IMR-90 (cell line): ENCODE results near the gene AKAP9. TPM values are rescaled to one million over a fixed set of nuclear protein-coding genes. Genes with fewer than 3 reads are reported as not detected.

Experiments
- ATAC-seq: fragments of 200-7000 bp; cut with Tn5 transposase; 2 replicates; pipeline ENCODE4 v1.9.1; 2020; ENCODE audit warnings: low read depth, mild to moderate bottlenecking, moderate library complexity
- BruUV-seq: library from RNA; stranded (reverse); fragments of 400-500 nt; replicated peaks from 2 replicates; lab custom pipeline; 2021; lab: Mats Ljungman, UMichigan
- CTCF ChIA-PET: fragments of 300-600 bp; formaldehyde crosslinking; extraction: SDS; loops from one replicate; lab custom pipeline; 2021; ENCODE audit warnings: antibody characterized with exemption; lab: Yijun Ruan, JAX
- POLR2A ChIA-PET: fragments of 300-600 bp; sonication (Branson Sonifier 250); formaldehyde crosslinking; loops from one replicate; lab custom pipeline; 2022; ENCODE audit warnings: antibody characterized with exemption; ENCODE audit not compliant: unreplicated experiment; lab: Charles Lee
- DNase-seq: peaks from one replicate; pipeline ENCODE4 v3.0.0; 2013
- H2AFZ ChIP-seq: replicated peaks from 2 replicates; pipeline ENCODE3; 2013; ENCODE audit warnings: low read length, mild to moderate bottlenecking; ENCODE audit not compliant: poor library complexity
- H2AK5ac ChIP-seq: 2 replicates; pipeline ENCODE4 v1.6.1; 2013; ENCODE audit warnings: low read depth, low read length, inconsistent platforms
- H2AK9ac ChIP-seq: replicated peaks from 2 replicates; pipeline ENCODE3; 2013; ENCODE audit warnings: mild to moderate bottlenecking, low read depth, low read length, moderate library complexity; ENCODE audit not compliant: poor library complexity
- H2BK120ac ChIP-seq: 2 replicates; pipeline ENCODE4 v1.6.1; 2013; ENCODE audit warnings: low read depth, low read length, inconsistent platforms
- H2BK15ac ChIP-seq: 3 replicates; pipeline ENCODE4 v1.6.1; 2013; ENCODE audit warnings: low read depth, low read length, inconsistent platforms
- H2BK20ac ChIP-seq: 2 replicates; pipeline ENCODE4 v1.6.1; 2013; ENCODE audit warnings: low read depth, mild to moderate bottlenecking, inconsistent platforms, low read length, moderate library complexity
- H2BK5ac ChIP-seq: 2 replicates; pipeline ENCODE4 v1.6.1; 2013; ENCODE audit warnings: mild to moderate bottlenecking, low read depth, low read length, inconsistent platforms; ENCODE audit not compliant: poor library complexity, severe bottlenecking
- H3K14ac ChIP-seq: replicated peaks from 2 replicates; pipeline ENCODE4 v1.6.1; 2013; ENCODE audit warnings: low read depth, low read length, inconsistent platforms
- H3K18ac ChIP-seq: 2 replicates; pipeline ENCODE4 v1.6.1; 2013; ENCODE audit warnings: low read depth, low read length, control low read depth
- H3K23ac ChIP-seq: 2 replicates; pipeline ENCODE4 v1.6.1; 2013; ENCODE audit warnings: low read depth, low read length, inconsistent platforms
- H3K27ac ChIP-seq: 2 replicates; pipeline ENCODE4 v1.5.1; 2013; ENCODE audit warnings: mild to moderate bottlenecking, control low read depth, low read length; ENCODE audit not compliant: insufficient read depth
- H3K27me3 ChIP-seq: 2 replicates; pipeline ENCODE4 v1.6.1; 2013; ENCODE audit warnings: low read length; ENCODE audit not compliant: control insufficient read depth, insufficient read depth
- H3K36me3 ChIP-seq: 2 replicates; pipeline ENCODE4 v1.6.1; 2013; ENCODE audit warnings: low read length, mixed read lengths; ENCODE audit not compliant: control insufficient read depth, insufficient read depth
- H3K4ac ChIP-seq: 2 replicates; pipeline ENCODE4 v1.6.1; 2013; ENCODE audit warnings: low read depth, low read length, inconsistent platforms
- H3K4me1 ChIP-seq: 2 replicates; pipeline ENCODE4 v1.6.1; 2013; ENCODE audit warnings: low read length, mixed read lengths; ENCODE audit not compliant: control insufficient read depth, insufficient read depth
- H3K4me2 ChIP-seq: 2 replicates; pipeline ENCODE4 v1.6.1; 2013; ENCODE audit warnings: low read depth, mild to moderate bottlenecking, control low read depth, low read length, moderate library complexity
- H3K4me3 ChIP-seq: 2 replicates; pipeline ENCODE4 v1.5.1; 2013; ENCODE audit warnings: low read depth, mild to moderate bottlenecking, control low read depth, low read length, moderate library complexity; ENCODE audit not compliant: insufficient read depth
- H3K56ac ChIP-seq: 2 replicates; pipeline ENCODE4 v1.6.1; 2013; ENCODE audit warnings: low read length, inconsistent platforms; ENCODE audit not compliant: insufficient read depth; ENCODE audit errors: extremely low read depth
- H3K79me1 ChIP-seq, 2 experiments: 2 replicates each; pipeline ENCODE4 v1.6.1; 2013; ENCODE audit warnings: low read length in 2 of 2, inconsistent platforms in 1 of 2, low read depth in 1 of 2
- H3K9ac ChIP-seq: 2 replicates; pipeline ENCODE4 v1.6.1; 2013; ENCODE audit warnings: low read depth, low read length, control low read depth
- H3K9me1 ChIP-seq: 2 replicates; pipeline ENCODE4 v1.6.1; 2013; ENCODE audit warnings: low read length, inconsistent platforms; ENCODE audit not compliant: insufficient read depth
- H3K9me3 ChIP-seq: 2 replicates; pipeline ENCODE4 v1.6.1; 2013; ENCODE audit warnings: low read length; ENCODE audit not compliant: control insufficient read depth, insufficient read depth
- H4K20me1 ChIP-seq: 2 replicates; pipeline ENCODE4 v1.6.1; 2013; ENCODE audit warnings: low read length, inconsistent platforms; ENCODE audit not compliant: insufficient read depth
- H4K5ac ChIP-seq: 2 replicates; pipeline ENCODE4 v1.6.1; 2013; ENCODE audit warnings: mild to moderate bottlenecking, low read depth, low read length, control low read depth
- H4K8ac ChIP-seq, 2 experiments: 2 replicates each; pipeline ENCODE4 v1.6.1; 2013; ENCODE audit warnings: low read depth in 2 of 2, low read length in 2 of 2, control low read depth in 1 of 2, inconsistent platforms in 1 of 2
- H4K91ac ChIP-seq: 2 replicates; pipeline ENCODE4 v1.6.1; 2013; ENCODE audit warnings: low read depth, low read length, inconsistent platforms; ENCODE audit not compliant: insufficient read depth
- BHLHE40 ChIP-seq: fragments of 150-350 bp; IDR thresholded peaks from 2 replicates; pipeline ENCODE4 v1.6.1; 2016; ENCODE audit warnings: mild to moderate bottlenecking, low read depth, low read length
- CEBPB ChIP-seq: IDR thresholded peaks from 2 replicates; pipeline ENCODE4 v1.6.1; 2012; ENCODE audit warnings: low read depth, low read length, improper control_type of control experiment
- CHD1 ChIP-seq: IDR thresholded peaks from 2 replicates; pipeline ENCODE4 v1.6.1; 2012; ENCODE audit warnings: low read depth, low read length, improper control_type of control experiment
- FOS ChIP-seq: fragments of 150-350 bp; IDR thresholded peaks from 2 replicates; pipeline ENCODE4 v1.6.1; 2016; ENCODE audit warnings: low read depth, low read length
- MAFK ChIP-seq: IDR thresholded peaks from 2 replicates; pipeline ENCODE4 v1.6.1; 2012; ENCODE audit warnings: low read depth, low read length, improper control_type of control experiment
- MXI1 ChIP-seq: IDR thresholded peaks from 2 replicates; pipeline ENCODE4 v1.6.1; 2012; ENCODE audit warnings: low read depth, mild to moderate bottlenecking, low read length, moderate library complexity, borderline replicate concordance
- NFE2L2 ChIP-seq: fragments of 150-350 bp; IDR thresholded peaks from 2 replicates; pipeline ENCODE4 v1.6.1; 2016; ENCODE audit warnings: low read depth, mild to moderate bottlenecking, low read length
- RCOR1 ChIP-seq: IDR thresholded peaks from 2 replicates; pipeline ENCODE4 v1.6.1; 2012; ENCODE audit warnings: mild to moderate bottlenecking, low read length, improper control_type of control experiment; ENCODE audit not compliant: insufficient replicate concordance
- RFX5 ChIP-seq: IDR thresholded peaks from 2 replicates; pipeline ENCODE4 v1.8.0; 2012; ENCODE audit warnings: low read depth, mild to moderate bottlenecking, low read length, moderate library complexity
- SMC3 ChIP-seq: fragments of 150-350 bp; IDR thresholded peaks from 2 replicates; pipeline ENCODE4 v1.6.1; 2016; ENCODE audit warnings: low read depth, mild to moderate bottlenecking, antibody characterized with exemption, low read length, moderate library complexity
- WGBS, 2 experiments: methylation state at CpG; one replicate each; pipeline versions ENCODE4 v1.1.5 to v1.1.7; 2013; ENCODE audit warnings: missing lambda C conversion rate in 2 of 2; ENCODE audit not compliant: insufficient read length in 1 of 2; ENCODE audit errors: extremely low coverage in 2 of 2; 5-methylcytosine and 5-hydroxymethylcytosine counted together
- dilution Hi-C: fragments of 300-500 bp; cut with HindIII; formaldehyde crosslinking; loops from one replicate; pipeline ENCODE4 v1.14.3; 2018; ENCODE audit warnings: low sequenced_read_pairs; ENCODE audit not compliant: unreplicated experiment
- in situ Hi-C: fragments of 300-500 bp; cut with MboI; formaldehyde crosslinking; loops from 3 replicates; pipeline ENCODE4 v1.14.3; 2019; ENCODE audit warnings: low sequenced_read_pairs, inconsistent platforms, mixed read lengths
- intact Hi-C: fragments of 100-400 bp; cut with micrococcal nuclease; formaldehyde crosslinking; loops from 2 replicates; pipeline ENCODE4 v1.10.0; 2022
- polyA plus RNA-seq, 3 experiments: library from polyadenylated mRNA; depleted of rRNA; stranded (reverse); fragments of >200 nt; gene quantifications; 2 replicates each; pipeline ENCODE4 v1.2.3, GENCODE V29; 2012; ENCODE audit warnings: low replicate concordance in 1 of 3
- total RNA-seq: library from RNA; depleted of rRNA; stranded (reverse); fragments of >200 nt; gene quantifications from 2 replicates; pipeline ENCODE4 v1.2.3, GENCODE V29; 2012
- TF ChIP-seq, protein P1 (sequence below): conservative IDR thresholded peaks from 2 replicates; pipeline ENCODE4 v1.5.1; 2012; ENCODE audit warnings: mild to moderate bottlenecking, low read depth, low read length, improper control_type of control experiment

AKAP9 gene
- total and polyA plus RNA-seq, 2 of the 4 experiments (the other 2 are of a cell fraction), result 9.7 to 25.3 TPM

DNA sequence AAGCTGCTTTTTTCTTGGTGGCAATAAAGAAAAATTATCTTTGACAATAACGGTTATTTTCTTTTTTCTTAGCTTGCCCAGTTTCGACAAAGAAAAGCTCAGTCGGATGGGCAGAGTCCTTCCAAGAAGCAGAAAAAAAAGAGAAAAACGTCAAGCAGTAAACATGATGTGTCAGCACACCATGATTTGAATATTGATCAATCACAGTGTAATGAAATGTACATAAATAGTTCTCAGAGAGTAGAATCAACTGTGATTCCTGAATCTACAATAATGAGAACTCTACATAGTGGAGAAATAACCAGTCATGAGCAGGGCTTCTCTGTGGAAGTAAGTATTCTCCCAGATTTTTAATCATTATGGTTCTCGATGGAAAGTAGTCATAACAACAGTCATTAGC, 33.0 kb downstream of the AKAP9 start:
- DNase-seq (no peak), ATAC-seq (no peak)
- no peak overlapping the region for H3K56ac ChIP-seq
- no peaks in the 10 kb centered on the region for H3K27me3 ChIP-seq
- H3K4ac ChIP-seq, result no peak overlapping the region
- H3K4me1 ChIP-seq, result no peaks in the 10 kb centered on the region
- peaks cover 7% of the 10 kb centered on the region; the same call in 1 of the 2 replicates for H3K36me3 ChIP-seq
- dilution Hi-C loops (no loop called here), in situ Hi-C loops (no loop called here), intact Hi-C loops (no loop called here)
- peaks cover 14 to 20% of the 10 kb centered on the region in 2 experiments for H3K79me1 ChIP-seq
- TF ChIP-seq MXI1, result no peak
- TF ChIP-seq, protein P1, sequence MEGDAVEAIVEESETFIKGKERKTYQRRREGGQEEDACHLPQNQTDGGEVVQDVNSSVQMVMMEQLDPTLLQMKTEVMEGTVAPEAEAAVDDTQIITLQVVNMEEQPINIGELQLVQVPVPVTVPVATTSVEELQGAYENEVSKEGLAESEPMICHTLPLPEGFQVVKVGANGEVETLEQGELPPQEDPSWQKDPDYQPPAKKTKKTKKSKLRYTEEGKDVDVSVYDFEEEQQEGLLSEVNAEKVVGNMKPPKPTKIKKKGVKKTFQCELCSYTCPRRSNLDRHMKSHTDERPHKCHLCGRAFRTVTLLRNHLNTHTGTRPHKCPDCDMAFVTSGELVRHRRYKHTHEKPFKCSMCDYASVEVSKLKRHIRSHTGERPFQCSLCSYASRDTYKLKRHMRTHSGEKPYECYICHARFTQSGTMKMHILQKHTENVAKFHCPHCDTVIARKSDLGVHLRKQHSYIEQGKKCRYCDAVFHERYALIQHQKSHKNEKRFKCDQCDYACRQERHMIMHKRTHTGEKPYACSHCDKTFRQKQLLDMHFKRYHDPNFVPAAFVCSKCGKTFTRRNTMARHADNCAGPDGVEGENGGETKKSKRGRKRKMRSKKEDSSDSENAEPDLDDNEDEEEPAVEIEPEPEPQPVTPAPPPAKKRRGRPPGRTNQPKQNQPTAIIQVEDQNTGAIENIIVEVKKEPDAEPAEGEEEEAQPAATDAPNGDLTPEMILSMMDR, result no peak
- no peak for TF ChIP-seq RFX5
- TF ChIP-seq MAFK, result no peak
- no peak for TF ChIP-seq BHLHE40
- TF ChIP-seq RCOR1, result no peak
- no peak for TF ChIP-seq SMC3
- TF ChIP-seq FOS, result no peak
- TF ChIP-seq NFE2L2, result no peak
- no peak for TF ChIP-seq CHD1
- no peak for TF ChIP-seq CEBPB
- BruUV-seq, result no TSS peak
- H2BK5ac ChIP-seq, result no peak overlapping the region
- no peak overlapping the region for H3K18ac ChIP-seq
- H3K9ac ChIP-seq, result no peak overlapping the region
- ChIA-PET CTCF (interaction anchor here (0.6 kb wide), 1 partner anchor 117 kb away, joined by 5 read pairs; no protein-coding TSS in a partner anchor), POLR2A (no interaction called here)
- H3K9me3 ChIP-seq, result no peaks in the 10 kb centered on the region
- H2BK120ac ChIP-seq, result no peak overlapping the region
- H4K8ac ChIP-seq, result no peak overlapping the region
- no peak overlapping the region for H3K23ac ChIP-seq
- no peak overlapping the region for H2BK15ac ChIP-seq
- no peak overlapping the region for H2AK9ac ChIP-seq
- no peak overlapping the region for H2AFZ ChIP-seq
- no peak overlapping the region for H2BK20ac ChIP-seq
- no peak overlapping the region for H4K5ac ChIP-seq
- no peak overlapping the region for H2AK5ac ChIP-seq
- no peak overlapping the region for H4K91ac ChIP-seq
- no peak overlapping the region for H3K27ac ChIP-seq
- 0 out of 2 replicates have a peak, but pooled peaks cover 4% of the 10 kb centered on the region for H3K9me1 ChIP-seq
- peaks cover 4% of the 10 kb centered on the region for H4K20me1 ChIP-seq
- no CpG with 5 or more reads among the region's 5 CpGs for WGBS, 2 experiments
- H3K4me3 ChIP-seq, result no peak overlapping the region
- H3K4me2 ChIP-seq, result no peak overlapping the region
- no peak overlapping the region for H3K14ac ChIP-seq
